K562 (cell line): Measurements from ENCODE around the gene MLX. TPM values are rescaled to one million over a fixed set of nuclear protein-coding genes. Genes with fewer than 3 reads are reported as not detected.
A peak's percentile ranks its signal among the peaks of the same experiment; 100 is the strongest.

Experiments
- EGR1 ChIP-seq: fragments of 450-650 bp; conservative IDR thresholded peaks from 2 replicates; pipeline ENCODE4 v1.6.1; 2017; ENCODE audit warnings: mild to moderate bottlenecking
- MAZ ChIP-seq, 2 experiments: fragments of 450-650 bp in 1 of 2; sonication (generic) in 1 of 2; formaldehyde crosslinking; IDR thresholded peaks in 1 of 2; conservative IDR thresholded peaks in 1 of 2; 2 replicates each; pipeline versions ENCODE4 v1.4.0 to v1.5.0; 2020; ENCODE audit warnings: mild to moderate bottlenecking in 1 of 2, missing genetic modification reagents in 1 of 2
- MYBL2 ChIP-seq, 2 experiments: fragments of 450-650 bp in 1 of 2; sonication (generic) in 1 of 2; formaldehyde crosslinking in 1 of 2; IDR thresholded peaks; 2 replicates each; pipeline versions ENCODE4 v1.6.1 to v1.8.1; 2017 to 2022; ENCODE audit warnings: borderline replicate concordance in 1 of 2, inconsistent platforms in 1 of 2, low read depth in 1 of 2, mild to moderate bottlenecking in 1 of 2, missing genetic modification reagents in 1 of 2, moderate library complexity in 1 of 2
- NFE2 ChIP-seq: IDR thresholded peaks from 2 replicates; pipeline ENCODE4 v1.6.1; 2014; ENCODE audit warnings: antibody characterized with exemption, low read depth
- PATZ1 ChIP-seq: fragments of 250-450 bp; sonication (Bioruptor Pico); IDR thresholded peaks from 2 replicates; pipeline ENCODE4 v1.5.0; 2020; ENCODE audit warnings: mild to moderate bottlenecking, borderline replicate concordance
- PRPF4 ChIP-seq: fragments of 200-400 bp; formaldehyde crosslinking; IDR thresholded peaks from one replicate; pipeline ENCODE4 v1.6.1; 2017; ENCODE audit warnings: low read length, low read depth, mild to moderate bottlenecking; ENCODE audit not compliant: insufficient read depth, poor library complexity, severe bottlenecking
- RFX5 ChIP-seq: IDR thresholded peaks from 2 replicates; pipeline ENCODE4 v1.6.1; 2011; ENCODE audit warnings: low read depth, mild to moderate bottlenecking, improper control_type of control experiment, low read length
- SMAD3 ChIP-seq: fragments of 450-650 bp; formaldehyde crosslinking; conservative IDR thresholded peaks from 2 replicates; pipeline ENCODE4 v1.4.0; 2020; ENCODE audit warnings: mild to moderate bottlenecking
- SP2 ChIP-seq: IDR thresholded peaks from 2 replicates; pipeline ENCODE4 v1.6.1; 2011; ENCODE audit warnings: mild to moderate bottlenecking, low read depth, low read length, moderate library complexity; ENCODE audit not compliant: poor library complexity, severe bottlenecking; ENCODE audit errors: extremely low read depth
- ZNF165 ChIP-seq: fragments of 250-450 bp; sonication (Bioruptor Pico); IDR thresholded peaks from 2 replicates; pipeline ENCODE4 v1.4.0; 2020; ENCODE audit warnings: borderline replicate concordance
- ZNF318 ChIP-seq, 2 experiments: fragments of 450-650 bp; IDR thresholded peaks; 2 replicates each; pipeline ENCODE4 v1.6.1; 2016; ENCODE audit warnings: mild to moderate bottlenecking in 2 of 2, borderline replicate concordance in 1 of 2, low read depth in 1 of 2, moderate library complexity in 1 of 2
- ZNF324 ChIP-seq: fragments of 250-450 bp; sonication (Bioruptor Pico); IDR thresholded peaks from 2 replicates; pipeline ENCODE4 v1.4.0; 2020; ENCODE audit warnings: mild to moderate bottlenecking
- ZNF668 ChIP-seq: fragments of 250-450 bp; sonication (Bioruptor Pico); IDR thresholded peaks from 2 replicates; pipeline ENCODE4 v1.8.0; 2022; ENCODE audit warnings: mild to moderate bottlenecking, inconsistent platforms
- ZNF778 ChIP-seq: fragments of 450-650 bp; formaldehyde crosslinking; IDR thresholded peaks from 2 replicates; pipeline ENCODE4 v1.4.0; 2020; ENCODE audit warnings: mild to moderate bottlenecking, moderate library complexity
- polyA plus RNA-seq, 8 experiments: library from polyadenylated mRNA; depleted of rRNA in 4 of 8; stranded (reverse) in 5 of 8; unstranded in 3 of 8; fragments of >200 nt; fragmentation: Nextera tagmentation in 2 of 8; fragmentation: Illumina TruSeq in 1 of 8; extraction: Ambion mirVana in 2 of 8; extraction: Trizol in 1 of 8; gene quantifications; 2 replicates each; pipeline versions ENCODE4 v1.2.1 to v1.2.3, GENCODE V29; 2011 to 2014; ENCODE audit warnings: inconsistent platforms in 1 of 8, missing spikeins in 1 of 8
- total RNA-seq, 7 experiments: library from RNA; depleted of rRNA in 6 of 7; stranded (reverse); fragments of >200 nt in 6 of 7; fragmentation: Illumina TruSeq in 2 of 7; extraction: Trizol in 2 of 7; gene quantifications; 2 replicates each; pipeline versions ENCODE4 v1.2.1 to v1.2.3, GENCODE V29; 2011 to 2021; ENCODE audit warnings: low replicate concordance in 1 of 7
- TF ChIP-seq, protein P1 (sequence below): fragments of 450-650 bp; formaldehyde crosslinking; conservative IDR thresholded peaks from 2 replicates; pipeline ENCODE4 v1.4.0; 2022; ENCODE audit warnings: mild to moderate bottlenecking, missing genetic modification characterization

Gene MLX
- total and polyA plus RNA-seq, 9 of the 15 experiments (the other 6 are each of a cell fraction or from before 2014, with no cell fraction given), result 42.9 to 100 (median 58.9) TPM

DNA sequence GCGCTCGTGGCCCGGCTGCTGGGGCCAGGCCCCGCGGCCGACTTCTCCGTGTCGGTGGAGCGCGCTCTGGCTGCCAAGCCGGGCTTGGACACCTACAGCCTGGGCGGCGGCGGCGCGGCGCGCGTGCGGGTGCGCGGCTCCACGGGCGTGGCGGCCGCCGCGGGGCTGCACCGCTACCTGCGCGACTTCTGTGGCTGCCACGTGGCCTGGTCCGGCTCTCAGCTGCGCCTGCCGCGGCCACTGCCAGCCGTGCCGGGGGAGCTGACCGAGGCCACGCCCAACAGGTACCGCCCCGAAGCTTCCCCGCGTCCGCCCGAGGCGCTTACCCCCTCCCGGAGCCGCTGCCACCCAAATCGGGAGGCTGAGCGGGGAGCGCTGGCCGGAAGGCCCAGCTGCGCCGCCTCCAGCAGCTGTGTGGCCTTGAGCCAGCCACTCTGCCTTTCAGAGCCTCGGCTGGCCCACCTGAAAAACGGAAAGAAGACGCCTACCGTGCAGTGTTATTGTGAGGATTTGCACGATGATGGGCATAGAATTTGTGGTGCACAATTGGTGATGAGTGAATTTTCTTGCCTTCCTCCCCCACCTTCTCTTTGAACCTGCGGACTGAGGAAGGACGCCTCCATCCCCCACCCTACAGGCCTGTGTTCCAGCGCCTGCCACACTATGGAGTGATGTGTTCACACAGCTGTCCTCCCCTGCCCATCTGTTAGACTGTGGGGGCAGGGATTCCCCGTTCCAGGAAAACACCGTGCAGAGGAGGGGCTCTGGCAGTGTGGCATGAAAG lies 30.3 kb upstream of the MLX start (continued):
- TF ChIP-seq EGR1 (no peak), NFE2 (no peak), ZNF165 (CRISPR knock-in tag) (no peak), SP2 (no peak), RFX5 (no peak), ZNF668 (CRISPR knock-in tag) (no peak), MYBL2 (IDR thresholded peaks at IDR 0.05; ENCODE audit: low read depth) (no peak), MYBL2 (CRISPR knock-in tag; IDR thresholded peaks at IDR 0.05; ENCODE audit: borderline replicate concordance) (no peak), PATZ1 (CRISPR knock-in tag) (no peak), ZNF778 (CRISPR knock-in tag) (no peak), ZNF324 (no peak), ZNF318 (IDR thresholded peaks at IDR 0.05; ENCODE audit: borderline replicate concordance in 1 of 2, low read depth in 1 of 2) (no peak), SMAD3 (no peak; the same call in 1 of the 2 replicates), MAZ (CRISPR knock-in tag; conservative IDR thresholded peaks at IDR 0.05 in 1 of 2, IDR thresholded peaks at IDR 0.05 in 1 of 2) (peak; percentile 48 to 80), PRPF4 (no peak)
- TF ChIP-seq, protein P1, sequence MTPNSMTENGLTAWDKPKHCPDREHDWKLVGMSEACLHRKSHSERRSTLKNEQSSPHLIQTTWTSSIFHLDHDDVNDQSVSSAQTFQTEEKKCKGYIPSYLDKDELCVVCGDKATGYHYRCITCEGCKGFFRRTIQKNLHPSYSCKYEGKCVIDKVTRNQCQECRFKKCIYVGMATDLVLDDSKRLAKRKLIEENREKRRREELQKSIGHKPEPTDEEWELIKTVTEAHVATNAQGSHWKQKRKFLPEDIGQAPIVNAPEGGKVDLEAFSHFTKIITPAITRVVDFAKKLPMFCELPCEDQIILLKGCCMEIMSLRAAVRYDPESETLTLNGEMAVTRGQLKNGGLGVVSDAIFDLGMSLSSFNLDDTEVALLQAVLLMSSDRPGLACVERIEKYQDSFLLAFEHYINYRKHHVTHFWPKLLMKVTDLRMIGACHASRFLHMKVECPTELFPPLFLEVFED (CRISPR knock-in tag), result no peak
